ENCODE results near the gene TEDC1.
A peak's percentile ranks its signal among the peaks of the same experiment; 100 is the strongest.

The TEDC1 gene

DNA sequence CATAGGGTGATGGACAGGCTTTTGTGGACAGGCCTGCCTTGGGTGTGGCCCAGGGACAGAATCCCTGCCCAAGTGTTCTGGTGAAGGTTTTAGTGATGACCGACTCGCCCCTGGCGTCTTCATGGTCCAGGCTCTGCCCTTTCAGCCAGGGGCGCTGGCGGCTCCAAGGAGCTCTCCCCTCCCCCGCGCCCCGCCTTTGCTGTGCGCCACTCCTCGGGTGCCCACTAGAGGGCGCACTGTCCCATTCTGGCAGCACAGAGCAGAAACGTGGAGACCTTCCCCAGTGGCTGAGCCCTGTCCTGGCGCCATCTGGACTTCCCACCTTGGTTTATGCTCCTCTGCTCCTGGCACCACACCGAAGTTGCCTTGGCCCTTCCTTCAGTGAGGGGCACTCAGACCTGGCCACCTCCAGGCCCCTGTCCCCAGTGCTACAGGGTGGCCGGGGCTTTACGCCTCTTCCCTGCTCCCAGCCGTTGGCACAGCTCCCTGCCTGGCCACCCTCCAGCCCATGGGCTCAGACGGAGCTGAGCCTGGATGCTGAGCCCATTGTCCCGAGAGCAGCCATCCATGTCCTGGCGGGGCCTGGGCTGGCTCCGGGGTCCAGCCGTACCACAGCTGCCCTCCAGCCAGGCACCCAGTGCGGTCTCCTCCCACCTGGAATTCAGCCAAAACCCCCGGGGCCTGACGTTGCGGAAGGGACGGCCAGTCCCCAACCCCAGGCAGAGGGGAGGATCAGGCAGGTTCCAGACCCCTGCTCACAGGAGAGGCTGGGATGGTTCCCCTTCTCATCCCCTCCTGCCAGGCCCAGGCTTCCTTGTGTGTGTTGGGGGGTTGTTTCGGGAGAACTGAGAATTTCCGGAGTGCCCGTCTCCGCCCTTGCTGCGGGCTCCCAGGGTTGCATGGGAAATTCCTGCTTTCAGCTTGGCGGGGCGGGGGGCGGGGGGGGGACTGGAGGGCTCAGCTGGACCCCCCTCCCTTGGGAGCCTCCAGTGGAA lies 9.9 kb upstream of the TEDC1 start (continued):
- TF ChIP-seq ZNF629 (tag by site-specific recombination; IDR thresholded peaks at IDR 0.05): peak; percentile 64; the same call in 1 of the 2 replicates
- no peak for TF ChIP-seq OVOL3 (tag by site-specific recombination; IDR thresholded peaks at IDR 0.05)

GRCh38 chr14:105481886-105482457 lies 9.1 kb upstream of the TEDC1 start:
- Histone ChIP-seq H3K4me1 (ENCODE audit: control insufficient read depth, insufficient read depth, low read length) (peaks cover 5% of the 10 kb centered on the region), H3K4me3 (ENCODE audit: low read depth, low read length) (peak overlapping the region; percentile 11; the same call in 1 of the 2 replicates), H3K27ac (ENCODE audit: extremely low read depth, low read depth, low read length) (no peak overlapping the region), H3K9me3 (ENCODE audit: control insufficient read depth, insufficient read depth, low read depth, low read length) (no peaks in the 10 kb centered on the region), H3K36me3 (ENCODE audit: control insufficient read depth in 2 of 2, insufficient read depth in 1 of 2, low read length in 2 of 2) (no peaks in the 10 kb centered on the region)
- ChIA-PET CTCF (interaction anchor here (0.6 to 2.9 kb wide), 9 partner anchors 9 to 494 kb away, joined by 3 to 83 read pairs (median 6); partner anchors contain the start of gene TEDC1), POLR2A (interaction anchor here (0.5 to 1.7 kb wide), 5 partner anchors 8 to 85 kb away, joined by 3 to 19 read pairs (median 4); no protein-coding TSS in a partner anchor)
- TF ChIP-seq ZNF677 (tag by site-specific recombination; IDR thresholded peaks at IDR 0.05) (no peak), ZNF777 (tag by site-specific recombination; IDR thresholded peaks at IDR 0.05; ENCODE audit: borderline replicate concordance) (no peak), ZNF513 (tag by site-specific recombination; IDR thresholded peaks at IDR 0.05) (no peak), SP2 (tag by site-specific recombination; IDR thresholded peaks at IDR 0.05) (peak; percentile 56; the same call in 1 of the 2 replicates), ZBTB17 (tag by site-specific recombination; IDR thresholded peaks at IDR 0.05) (peak; percentile 68; the same call in 1 of the 2 replicates), ZNF76 (tag by site-specific recombination; IDR thresholded peaks at IDR 0.05; ENCODE audit: borderline replicate concordance, low read depth) (no peak), ZFP37 (tag by site-specific recombination; IDR thresholded peaks at IDR 0.05) (no peak), ZFHX2 (tag by site-specific recombination; conservative IDR thresholded peaks at IDR 0.05) (no peak), ZNF473 (tag by site-specific recombination; IDR thresholded peaks at IDR 0.05) (no peak), MYNN (tag by site-specific recombination; IDR thresholded peaks at IDR 0.05; ENCODE audit: borderline replicate concordance) (peak; percentile 95), ZBTB21 (tag by site-specific recombination; IDR thresholded peaks at IDR 0.05) (peak; percentile 37; the same call in 1 of the 2 replicates), ZNF266 (tag by site-specific recombination; IDR thresholded peaks at IDR 0.05; ENCODE audit: low read depth) (no peak; the same call in 1 of the 2 replicates), ZNF354C (tag by site-specific recombination; IDR thresholded peaks at IDR 0.05; ENCODE audit: borderline replicate concordance, low read depth) (no peak), FEZF1 (tag by site-specific recombination; IDR thresholded peaks at IDR 0.05) (no peak), ZNF18 (tag by site-specific recombination; IDR thresholded peaks at IDR 0.05) (no peak), REPIN1 (tag by site-specific recombination; IDR thresholded peaks at IDR 0.05; ENCODE audit: low read depth) (no peak), ZBTB20 (tag by site-specific recombination; IDR thresholded peaks at IDR 0.05) (peak; percentile 19; the same call in 1 of the 2 replicates), ZNF157 (tag by site-specific recombination; IDR thresholded peaks at IDR 0.05) (no peak), ZNF830 (tag by site-specific recombination; IDR thresholded peaks at IDR 0.05; ENCODE audit: low read depth) (no peak), ZSCAN23 (tag by site-specific recombination; IDR thresholded peaks at IDR 0.05) (no peak), ZNF433 (tag by site-specific recombination; IDR thresholded peaks at IDR 0.05; ENCODE audit: low read depth) (no peak), ZNF670 (tag by site-specific recombination; IDR thresholded peaks at IDR 0.05; ENCODE audit: low read depth) (no peak), ZNF629 (tag by site-specific recombination; IDR thresholded peaks at IDR 0.05) (peak; percentile 59), ZNF423 (tag by site-specific recombination; IDR thresholded peaks at IDR 0.05) (peak; percentile 99), OSR2 (tag by site-specific recombination; IDR thresholded peaks at IDR 0.05) (peak; percentile 88), ZBTB8A (tag by site-specific recombination; IDR thresholded peaks at IDR 0.05) (peak; percentile 84), ZNF202 (tag by site-specific recombination; IDR thresholded peaks at IDR 0.05; ENCODE audit: borderline replicate concordance) (no peak)
- TF ChIP-seq, protein P1, sequence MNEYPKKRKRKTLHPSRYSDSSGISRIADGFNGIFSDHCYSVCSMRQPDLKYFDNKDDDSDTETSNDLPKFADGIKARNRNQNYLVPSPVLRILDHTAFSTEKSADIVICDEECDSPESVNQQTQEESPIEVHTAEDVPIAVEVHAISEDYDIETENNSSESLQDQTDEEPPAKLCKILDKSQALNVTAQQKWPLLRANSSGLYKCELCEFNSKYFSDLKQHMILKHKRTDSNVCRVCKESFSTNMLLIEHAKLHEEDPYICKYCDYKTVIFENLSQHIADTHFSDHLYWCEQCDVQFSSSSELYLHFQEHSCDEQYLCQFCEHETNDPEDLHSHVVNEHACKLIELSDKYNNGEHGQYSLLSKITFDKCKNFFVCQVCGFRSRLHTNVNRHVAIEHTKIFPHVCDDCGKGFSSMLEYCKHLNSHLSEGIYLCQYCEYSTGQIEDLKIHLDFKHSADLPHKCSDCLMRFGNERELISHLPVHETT (tag by site-specific recombination; IDR thresholded peaks at IDR 0.05): no peak
- TF ChIP-seq, protein P2, sequence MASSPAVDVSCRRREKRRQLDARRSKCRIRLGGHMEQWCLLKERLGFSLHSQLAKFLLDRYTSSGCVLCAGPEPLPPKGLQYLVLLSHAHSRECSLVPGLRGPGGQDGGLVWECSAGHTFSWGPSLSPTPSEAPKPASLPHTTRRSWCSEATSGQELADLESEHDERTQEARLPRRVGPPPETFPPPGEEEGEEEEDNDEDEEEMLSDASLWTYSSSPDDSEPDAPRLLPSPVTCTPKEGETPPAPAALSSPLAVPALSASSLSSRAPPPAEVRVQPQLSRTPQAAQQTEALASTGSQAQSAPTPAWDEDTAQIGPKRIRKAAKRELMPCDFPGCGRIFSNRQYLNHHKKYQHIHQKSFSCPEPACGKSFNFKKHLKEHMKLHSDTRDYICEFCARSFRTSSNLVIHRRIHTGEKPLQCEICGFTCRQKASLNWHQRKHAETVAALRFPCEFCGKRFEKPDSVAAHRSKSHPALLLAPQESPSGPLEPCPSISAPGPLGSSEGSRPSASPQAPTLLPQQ (tag by site-specific recombination; IDR thresholded peaks at IDR 0.05): no peak; the same call in 1 of the 2 replicates
